Nephron progenitor cell (in vitro differentiated cells): Measurements from ENCODE around the gene ZEB2.

ENCODE experiments used
- DNase-seq: peaks from one replicate; pipeline ENCODE4 v3.0.0; 2021
- H3K27ac Mint-ChIP-seq: 2 replicates; pipeline ENCODE4 v1.8.0; 2021; ENCODE audit warnings: mild to moderate bottlenecking, moderate library complexity, mixed read lengths
- H3K27me3 Mint-ChIP-seq: 2 replicates; pipeline ENCODE4 v1.8.0; 2021; ENCODE audit warnings: mild to moderate bottlenecking, low read depth, mixed read lengths; ENCODE audit not compliant: poor library complexity
- H3K36me3 Mint-ChIP-seq: 2 replicates; pipeline ENCODE4 v1.8.0; 2021; ENCODE audit warnings: low read depth, mixed read lengths
- H3K4me1 Mint-ChIP-seq: 2 replicates; pipeline ENCODE4 v1.8.0; 2021; ENCODE audit warnings: mixed read lengths
- H3K4me3 Mint-ChIP-seq: 2 replicates; pipeline ENCODE4 v1.8.0; 2021; ENCODE audit warnings: mild to moderate bottlenecking, moderate library complexity, mixed read lengths
- H3K9me3 Mint-ChIP-seq: 2 replicates; pipeline ENCODE4 v1.8.0; 2021; ENCODE audit warnings: mild to moderate bottlenecking, moderate library complexity, mixed read lengths
- CTCF ChIP-seq: fragments of 200-600 bp; sonication (generic); IDR thresholded peaks from 2 replicates; pipeline ENCODE4 v1.5.0; 2021; ENCODE audit warnings: antibody characterized with exemption

ZEB2 gene

GRCh38 chr2:144468823-144469595 lies 50.9 kb downstream of the ZEB2 start:
- no peak for DNase-seq
- Mint-ChIP-seq H3K4me3 (no peak overlapping the region), H3K4me1 (peaks cover 5% of the 10 kb centered on the region), H3K36me3 (peaks cover 18% of the 10 kb centered on the region), H3K27ac (no peak overlapping the region), H3K27me3 (no peaks in the 10 kb centered on the region), H3K9me3 (no peaks in the 10 kb centered on the region)
- TF ChIP-seq CTCF: no peak

DNA sequence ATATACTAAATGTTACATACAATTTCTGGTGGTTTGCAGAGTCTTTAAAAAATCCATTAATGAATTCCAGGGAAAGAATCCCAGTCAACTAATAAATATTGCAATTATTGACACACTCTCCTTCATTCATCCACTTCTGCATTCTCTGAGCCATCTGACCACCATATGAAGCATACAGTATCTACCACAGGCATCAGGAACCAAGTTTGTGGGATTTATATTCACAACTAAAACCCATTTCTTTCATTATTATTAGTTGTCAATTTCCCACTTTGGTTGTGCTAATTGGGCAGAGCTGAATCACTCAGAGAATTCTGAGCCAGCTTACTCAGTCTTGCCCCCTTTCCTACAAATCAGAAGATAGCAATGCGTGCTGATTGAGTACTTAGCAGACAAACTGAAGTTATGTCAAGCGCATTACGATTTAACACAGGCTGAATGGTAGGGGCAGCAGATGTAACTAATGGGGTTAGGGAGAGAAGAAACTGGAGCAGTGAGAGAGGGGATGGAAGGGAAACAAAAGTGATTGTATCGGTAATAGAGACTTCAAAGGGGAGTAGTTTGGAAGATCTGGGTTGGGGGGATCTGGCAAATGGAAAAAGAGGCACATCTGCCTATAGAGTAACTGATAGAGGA lies 52.3 kb downstream of the ZEB2 start:
- Mint-ChIP-seq H3K9me3 (no peaks in the 10 kb centered on the region), H3K36me3 (peaks cover 30% of the 10 kb centered on the region), H3K27me3 (no peaks in the 10 kb centered on the region), H3K4me3 (peak overlapping the region; percentile 1), H3K4me1 (peaks cover 11% of the 10 kb centered on the region), H3K27ac (peak overlapping the region; percentile 66)
- DNase-seq: no peak
- TF ChIP-seq CTCF: no peak

- Mint-ChIP-seq H3K4me1 (peaks cover 20% of the 10 kb centered on the region), H3K27me3 (no peaks in the 10 kb centered on the region), H3K9me3 (no peaks in the 10 kb centered on the region), H3K27ac (peak overlapping the region; percentile 23), H3K4me3 (no peak overlapping the region), H3K36me3 (peaks cover 37% of the 10 kb centered on the region)
- TF ChIP-seq CTCF: no peak
- DNase-seq: no peak
These were observed 53.3 kb downstream of the ZEB2 start for GRCh38 chr2:144466637-144467036.

- H3K4me1 Mint-ChIP-seq: peaks cover 29% of the 10 kb centered on the region
- H3K36me3 Mint-ChIP-seq: peaks cover 43% of the 10 kb centered on the region
- no peak for TF ChIP-seq CTCF
- H3K27me3 Mint-ChIP-seq: no peaks in the 10 kb centered on the region
- no peak overlapping the region for H3K4me3 Mint-ChIP-seq
- no peaks in the 10 kb centered on the region for H3K9me3 Mint-ChIP-seq
- H3K27ac Mint-ChIP-seq: peak overlapping the region; percentile 23
- DNase-seq: no peak
These were observed 54.2 kb downstream of the ZEB2 start for GRCh38 chr2:144465749-144466148.

- peaks cover 43% of the 10 kb centered on the region for H3K36me3 Mint-ChIP-seq
- no peaks in the 10 kb centered on the region for H3K9me3 Mint-ChIP-seq
- TF ChIP-seq CTCF: no peak
- peaks cover 34% of the 10 kb centered on the region for H3K4me1 Mint-ChIP-seq
- DNase-seq: no peak
- no peaks in the 10 kb centered on the region for H3K27me3 Mint-ChIP-seq
- H3K27ac Mint-ChIP-seq: no peak overlapping the region
- no peak overlapping the region for H3K4me3 Mint-ChIP-seq
These were observed 55.2 kb downstream of the ZEB2 start for GRCh38 chr2:144464730-144465129.
